Measurements from ENCODE around the gene MEA1. TPM values are rescaled to one million over a fixed set of nuclear protein-coding genes. Genes with fewer than 3 reads are reported as not detected.

MEA1 gene
- total RNA-seq, 1 experiment from 2014 or later: 64.8 TPM

GRCh38 chr6:42978487-42978838, 35.3 kb downstream of the MEA1 start:
- Histone ChIP-seq H3K4me2 (ENCODE audit: low read length) (peak overlapping the region; percentile 94), H3K9ac (ENCODE audit: low read length) (peak overlapping the region; percentile 79), H3K79me2 (ENCODE audit: insufficient read depth, low read length) (peaks cover 26% of the 10 kb centered on the region), H3K27ac (ENCODE audit: low read depth, low read length) (peak overlapping the region; percentile 82), H3K27me3 (ENCODE audit: insufficient read depth, low read length) (no peaks in the 10 kb centered on the region), H3K9me2 (ENCODE audit: insufficient read depth) (no peaks in the 10 kb centered on the region), H2AFZ (ENCODE audit: low read depth, low read length, poor library complexity, severe bottlenecking) (no peak overlapping the region), H3K4me1 (ENCODE audit: control insufficient read depth in 1 of 2, insufficient read depth in 2 of 2, low read length in 2 of 2) (peaks cover 4 to 21% of the 10 kb centered on the region in 2 experiments; a peak in 2 of 4 replicates), H3K36me3 (ENCODE audit: control insufficient read depth in 1 of 2, insufficient read depth in 2 of 2, low read length in 2 of 2) (no peaks in the 10 kb centered on the region), H3K9me3 (ENCODE audit: control insufficient read depth in 1 of 2, insufficient read depth in 1 of 2, low read depth in 1 of 2, low read length in 2 of 2) (no peaks in the 10 kb centered on the region), H4K20me1 (ENCODE audit: insufficient read depth) (no peaks in the 10 kb centered on the region), H3K4me3 (replicated peaks in 1 of 2; ENCODE audit: low read depth in 1 of 2, low read length in 2 of 2) (peak overlapping the region; percentile 87 to 90)
- peak; percentile 51 for ATAC-seq
- TF ChIP-seq TCF7L2 (IDR thresholded peaks at IDR 0.05; ENCODE audit: borderline replicate concordance, extremely low read depth, insufficient read depth, insufficient read length) (no peak), EZH2phosphoT487 (IDR thresholded peaks at IDR 0.05; ENCODE audit: borderline replicate concordance) (no peak), RAD21 (IDR thresholded peaks at IDR 0.05; ENCODE audit: low read depth) (no peak), FOSL1 (IDR thresholded peaks at IDR 0.05; ENCODE audit: low read depth) (no peak), MAX (IDR thresholded peaks at IDR 0.05) (no peak), EZH2 (IDR thresholded peaks at IDR 0.05) (no peak), POLR2A (IDR thresholded peaks at IDR 0.05; ENCODE audit: borderline replicate concordance, extremely low read depth, insufficient read depth, insufficient read length) (no peak), CEBPB (IDR thresholded peaks at IDR 0.05; ENCODE audit: low read depth) (no peak), EGR1 (IDR thresholded peaks at IDR 0.05; ENCODE audit: low read depth) (no peak), CBX3 (IDR thresholded peaks at IDR 0.05; ENCODE audit: low read depth) (no peak), SRF (IDR thresholded peaks at IDR 0.05; ENCODE audit: low read depth) (no peak), ZBTB33 (IDR thresholded peaks at IDR 0.05; ENCODE audit: extremely low read depth, insufficient replicate concordance, low read length) (no peak), ZFX (IDR thresholded peaks at IDR 0.05) (no peak), ZNF274 (IDR thresholded peaks at IDR 0.05; ENCODE audit: low read depth, low read length) (no peak), SP1 (IDR thresholded peaks at IDR 0.05; ENCODE audit: low read depth) (no peak), SIN3A (IDR thresholded peaks at IDR 0.05; ENCODE audit: low read depth) (no peak)
- TF ChIP-seq, protein P1, sequence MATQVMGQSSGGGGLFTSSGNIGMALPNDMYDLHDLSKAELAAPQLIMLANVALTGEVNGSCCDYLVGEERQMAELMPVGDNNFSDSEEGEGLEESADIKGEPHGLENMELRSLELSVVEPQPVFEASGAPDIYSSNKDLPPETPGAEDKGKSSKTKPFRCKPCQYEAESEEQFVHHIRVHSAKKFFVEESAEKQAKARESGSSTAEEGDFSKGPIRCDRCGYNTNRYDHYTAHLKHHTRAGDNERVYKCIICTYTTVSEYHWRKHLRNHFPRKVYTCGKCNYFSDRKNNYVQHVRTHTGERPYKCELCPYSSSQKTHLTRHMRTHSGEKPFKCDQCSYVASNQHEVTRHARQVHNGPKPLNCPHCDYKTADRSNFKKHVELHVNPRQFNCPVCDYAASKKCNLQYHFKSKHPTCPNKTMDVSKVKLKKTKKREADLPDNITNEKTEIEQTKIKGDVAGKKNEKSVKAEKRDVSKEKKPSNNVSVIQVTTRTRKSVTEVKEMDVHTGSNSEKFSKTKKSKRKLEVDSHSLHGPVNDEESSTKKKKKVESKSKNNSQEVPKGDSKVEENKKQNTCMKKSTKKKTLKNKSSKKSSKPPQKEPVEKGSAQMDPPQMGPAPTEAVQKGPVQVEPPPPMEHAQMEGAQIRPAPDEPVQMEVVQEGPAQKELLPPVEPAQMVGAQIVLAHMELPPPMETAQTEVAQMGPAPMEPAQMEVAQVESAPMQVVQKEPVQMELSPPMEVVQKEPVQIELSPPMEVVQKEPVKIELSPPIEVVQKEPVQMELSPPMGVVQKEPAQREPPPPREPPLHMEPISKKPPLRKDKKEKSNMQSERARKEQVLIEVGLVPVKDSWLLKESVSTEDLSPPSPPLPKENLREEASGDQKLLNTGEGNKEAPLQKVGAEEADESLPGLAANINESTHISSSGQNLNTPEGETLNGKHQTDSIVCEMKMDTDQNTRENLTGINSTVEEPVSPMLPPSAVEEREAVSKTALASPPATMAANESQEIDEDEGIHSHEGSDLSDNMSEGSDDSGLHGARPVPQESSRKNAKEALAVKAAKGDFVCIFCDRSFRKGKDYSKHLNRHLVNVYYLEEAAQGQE (IDR thresholded peaks at IDR 0.05; ENCODE audit: low read depth): no peak
- BruUV-seq (replicated peaks): no TSS peak
- intact Hi-C loops (cut with micrococcal nuclease): no loop called here
- no peak for DNase-seq (ENCODE audit: low read depth, low spot score)
- RAD21 ChIA-PET (ENCODE audit: low non-redundant PET in 1 of 2, low total read pairs in 2 of 2, uncharacterized antibody in 2 of 2, unreplicated experiment in 2 of 2): no interaction called here
- POLR2A ChIA-PET: interaction anchor here (0.9 to 1.6 kb wide), 4 partner anchors 9 to 196 kb away, joined by 3 to 6 read pairs (median 5); partner anchors contain the start of genes CNPY3 and RRP36
- CTCF ChIA-PET: no interaction called here
